ENCODE data around the gene PTPN6.
"Not testable (repeated sequence)": the region's sequence is repeated elsewhere in the genome, so short reads cannot be mapped to it uniquely, and the experiment has no call there.

Gene PTPN6

GRCh38 chr12:6950811-6951540 is at the start of gene PTPN6:
Gene PTPN6 (plus strand): TSS chr12:6951356. CDS start chr12:6951513, 157 bp downstream.
- peak; percentile 93 for DNase-seq

- DNase-seq = no peak
These were observed 48.7 kb upstream of the PTPN6 start for GRCh38 chr12:6902448-6902847.

- DNase-seq = peak; percentile 26
These were observed 47.4 kb upstream of the PTPN6 start for GRCh38 chr12:6903722-6904121.

- peak; percentile 93 for DNase-seq
These were observed 46.6 kb upstream of the PTPN6 start, which contains the start of gene LRRC23 for GRCh38 chr12:6904280-6905276. Gene LRRC23 (plus strand): TSS chr12:6904822. CDS start chr12:6905634, 812 bp downstream.

- DNase-seq = no peak
These were observed 45.6 kb upstream of the PTPN6 start for GRCh38 chr12:6905414-6906040.

GRCh38 chr12:6908141-6908540 is 43.0 kb upstream of the PTPN6 start:
- not testable (repeated sequence) for DNase-seq

- DNase-seq = no peak
These were observed 41.6 kb upstream of the PTPN6 start for GRCh38 chr12:6909421-6910145.

GRCh38 chr12:6912164-6912935 is 38.8 kb upstream of the PTPN6 start:
- DNase-seq = no peak

GRCh38 chr12:6914246-6914946 is 36.8 kb upstream of the PTPN6 start, which contains the start of gene ENO2:
Gene ENO2 (plus strand): TSS chr12:6914580. CDS start chr12:6915833, 1,253 bp downstream.
- DNase-seq = peak; percentile 34

GRCh38 chr12:6914947-6915788 is 36.0 kb upstream of the PTPN6 start:
- no peak for DNase-seq

- no peak for DNase-seq
These were observed 35.3 kb upstream of the PTPN6 start for GRCh38 chr12:6915789-6916285.

GRCh38 chr12:6916426-6917200 is 34.5 kb upstream of the PTPN6 start:
- DNase-seq = no peak

GRCh38 chr12:6917491-6918231 is 33.5 kb upstream of the PTPN6 start:
- DNase-seq = no peak

- no peak for DNase-seq
These were observed 31.6 kb upstream of the PTPN6 start for GRCh38 chr12:6919588-6919987.

- no peak for DNase-seq
These were observed 29.6 kb upstream of the PTPN6 start for GRCh38 chr12:6921539-6921938.

GRCh38 chr12:6921996-6922946 is 28.9 kb upstream of the PTPN6 start:
- peak; percentile 66 for DNase-seq

Measured in MV-4-11 (cell line).